MM.1S (cell line): Measurements from ENCODE around the gene LARGE1.

ENCODE experiments used
- EZH2 ChIP-seq: fragments of 300-600 bp; sonication (generic); optimal IDR thresholded peaks from 2 replicates; pipeline ENCODE3; 2017; ENCODE audit warnings: low read depth, mild to moderate bottlenecking, antibody characterized with exemption, low read length, mixed read lengths
- EZH2phosphoT487 ChIP-seq: fragments of 300-600 bp; sonication (generic); IDR thresholded peaks from 2 replicates; pipeline ENCODE4 v1.6.1; 2018; ENCODE audit warnings: antibody characterized with exemption, low read length
- TF ChIP-seq, protein P1 (sequence below): fragments of 300-600 bp; sonication (generic); IDR thresholded peaks from 2 replicates; pipeline ENCODE4 v1.5.1; 2016; ENCODE audit warnings: antibody characterized with exemption, low read length, mixed read lengths

DNA sequence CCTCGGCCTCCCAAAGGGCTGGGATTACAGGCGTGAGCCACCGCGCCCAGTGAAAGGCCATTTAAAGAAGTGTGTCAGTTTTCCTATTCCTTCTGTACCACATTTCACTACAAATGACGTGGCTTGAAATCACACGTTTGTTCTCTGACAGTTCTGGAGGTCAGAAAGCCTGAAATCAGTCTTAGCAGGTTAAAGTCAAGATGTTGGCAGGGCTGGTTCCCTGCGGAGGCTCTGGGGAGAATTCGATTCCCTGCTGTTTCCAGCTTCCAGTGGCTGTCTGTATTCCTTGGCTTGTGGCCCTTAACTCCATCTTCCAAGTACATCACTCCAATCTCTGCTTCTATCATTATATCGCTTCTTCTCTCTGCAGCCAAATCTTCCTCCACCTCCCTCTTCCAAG lies 383.2 kb downstream of the LARGE1 start:
- TF ChIP-seq, protein P1, sequence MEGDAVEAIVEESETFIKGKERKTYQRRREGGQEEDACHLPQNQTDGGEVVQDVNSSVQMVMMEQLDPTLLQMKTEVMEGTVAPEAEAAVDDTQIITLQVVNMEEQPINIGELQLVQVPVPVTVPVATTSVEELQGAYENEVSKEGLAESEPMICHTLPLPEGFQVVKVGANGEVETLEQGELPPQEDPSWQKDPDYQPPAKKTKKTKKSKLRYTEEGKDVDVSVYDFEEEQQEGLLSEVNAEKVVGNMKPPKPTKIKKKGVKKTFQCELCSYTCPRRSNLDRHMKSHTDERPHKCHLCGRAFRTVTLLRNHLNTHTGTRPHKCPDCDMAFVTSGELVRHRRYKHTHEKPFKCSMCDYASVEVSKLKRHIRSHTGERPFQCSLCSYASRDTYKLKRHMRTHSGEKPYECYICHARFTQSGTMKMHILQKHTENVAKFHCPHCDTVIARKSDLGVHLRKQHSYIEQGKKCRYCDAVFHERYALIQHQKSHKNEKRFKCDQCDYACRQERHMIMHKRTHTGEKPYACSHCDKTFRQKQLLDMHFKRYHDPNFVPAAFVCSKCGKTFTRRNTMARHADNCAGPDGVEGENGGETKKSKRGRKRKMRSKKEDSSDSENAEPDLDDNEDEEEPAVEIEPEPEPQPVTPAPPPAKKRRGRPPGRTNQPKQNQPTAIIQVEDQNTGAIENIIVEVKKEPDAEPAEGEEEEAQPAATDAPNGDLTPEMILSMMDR = no peak
- TF ChIP-seq EZH2phosphoT487 = no peak
- TF ChIP-seq EZH2 = no peak
